ENCODE data around the gene USP2.

USP2 gene

GRCh38 chr11:119402470-119402869 lies 21.0 kb upstream of the USP2 start:
- TF ChIP-seq CTCF (IDR thresholded peaks at IDR 0.05; ENCODE audit: insufficient read depth, low read depth, low read length, missing control alignments): no peak
- no peak for DNase-seq (ENCODE audit: low read depth)
- H3K4me3 ChIP-seq (ENCODE audit: low read length): no peak overlapping the region

- no peak overlapping the region for H3K4me3 ChIP-seq (ENCODE audit: low read length)
- no peak for TF ChIP-seq CTCF (IDR thresholded peaks at IDR 0.05; ENCODE audit: insufficient read depth, low read depth, low read length, missing control alignments)
- DNase-seq (ENCODE audit: low read depth): no peak
Measured at GRCh38 chr11:119400860-119401259, 19.4 kb upstream of the USP2 start.

GRCh38 chr11:119397740-119398139 lies 16.2 kb upstream of the USP2 start:
- no peak for DNase-seq (ENCODE audit: low read depth)
- H3K4me3 ChIP-seq (ENCODE audit: low read length): no peak overlapping the region
- TF ChIP-seq CTCF (IDR thresholded peaks at IDR 0.05; ENCODE audit: insufficient read depth, low read depth, low read length, missing control alignments): no peak

- no peak for DNase-seq (ENCODE audit: low read depth)
- no peak for TF ChIP-seq CTCF (IDR thresholded peaks at IDR 0.05; ENCODE audit: insufficient read depth, low read depth, low read length, missing control alignments)
- H3K4me3 ChIP-seq (ENCODE audit: low read length): no peak overlapping the region
Measured at GRCh38 chr11:119396835-119397234, 15.3 kb upstream of the USP2 start.

GRCh38 chr11:119391275-119391674 lies 9.8 kb upstream of the USP2 start:
- DNase-seq (ENCODE audit: low read depth): no peak
- H3K4me3 ChIP-seq (ENCODE audit: low read length): no peak overlapping the region
- no peak for TF ChIP-seq CTCF (IDR thresholded peaks at IDR 0.05; ENCODE audit: insufficient read depth, low read depth, low read length, missing control alignments)

- peak; percentile 68 for TF ChIP-seq CTCF (IDR thresholded peaks at IDR 0.05; ENCODE audit: insufficient read depth, low read depth, low read length, missing control alignments)
- H3K4me3 ChIP-seq (ENCODE audit: low read length): no peak overlapping the region
- DNase-seq (ENCODE audit: low read depth): peak; percentile 45
Measured at GRCh38 chr11:119389611-119390254, 8.2 kb upstream of the USP2 start.

GRCh38 chr11:119388103-119388502 lies 6.6 kb upstream of the USP2 start:
- H3K4me3 ChIP-seq (ENCODE audit: low read length): no peak overlapping the region
- TF ChIP-seq CTCF (IDR thresholded peaks at IDR 0.05; ENCODE audit: insufficient read depth, low read depth, low read length, missing control alignments): no peak
- DNase-seq (ENCODE audit: low read depth): no peak
